Body of pancreas (tissue), 4 donors: ENCODE data around the gene CLPSL1.

ENCODE experiments used
- CTCF ChIP-seq, 7 experiments: fragments of 450-650 bp in 4 of 7; fragments of 200-600 bp in 3 of 7; sonication (generic) in 3 of 7; IDR thresholded peaks; one replicate each; pipeline ENCODE4 v1.5.1; 2016 to 2019; ENCODE audit warnings: antibody characterized with exemption in 7 of 7
- POLR2A ChIP-seq, 3 donors: fragments of 450-650 bp; IDR thresholded peaks; one replicate each; pipeline ENCODE4 v1.6.1; 2016; ENCODE audit warnings: antibody characterized with exemption in 3 of 3, mild to moderate bottlenecking in 2 of 3

DNA sequence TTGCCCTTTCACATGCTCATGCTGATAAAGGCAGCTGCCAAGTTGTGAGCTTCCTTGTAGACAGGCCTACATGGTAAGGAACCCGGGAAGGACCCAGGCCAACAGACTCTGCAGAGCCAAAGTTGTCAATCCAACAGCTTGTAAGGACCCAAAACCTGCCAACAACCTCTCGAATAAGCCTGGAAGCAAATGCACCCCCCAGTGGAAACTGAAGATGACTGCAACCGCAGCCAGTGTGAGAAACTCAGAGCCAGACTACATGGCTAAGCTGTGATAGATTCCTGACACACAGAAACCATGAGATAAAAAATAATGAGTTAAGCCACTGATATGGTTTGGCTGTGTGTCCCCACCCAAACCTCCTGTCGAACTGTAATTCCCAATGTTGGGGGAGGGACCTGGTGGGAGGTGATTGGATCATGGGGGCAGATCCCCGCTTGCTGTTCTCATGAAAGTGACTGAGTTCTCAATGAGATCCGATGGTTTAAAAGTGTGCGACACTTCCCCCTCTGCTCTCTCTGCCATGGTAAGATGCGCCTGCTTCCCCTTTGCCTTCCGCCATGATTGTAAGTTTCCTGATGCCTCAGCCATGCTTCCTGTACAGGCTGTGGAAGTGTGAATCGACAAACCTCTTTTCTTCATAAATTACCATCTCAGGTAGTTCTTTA lies 23.2 kb upstream of the CLPSL1 start:
- TF ChIP-seq CTCF (IDR thresholded peaks at IDR 0.05) (peak in 4 of 7 experiments; percentile 6 to 58 (median 13)), POLR2A (IDR thresholded peaks at IDR 0.05) (no peak)
